ENCODE data around the gene COBL. TPM values are rescaled to one million over a fixed set of nuclear protein-coding genes. Genes with fewer than 3 reads are reported as not detected.

COBL gene
- total RNA-seq, 1 donor: not detected

GRCh38 chr7:51230723-51231122, 85.9 kb downstream of the COBL start:
- DNase-seq (ENCODE audit: low read depth): no peak
- no peak overlapping the region for H3K4me3 ChIP-seq (ENCODE audit: low read depth, low read length)
- no peak for TF ChIP-seq CTCF (IDR thresholded peaks at IDR 0.05; ENCODE audit: insufficient read depth, low read length)

- no peak overlapping the region for H3K4me3 ChIP-seq (ENCODE audit: low read depth, low read length)
- no peak for DNase-seq (ENCODE audit: low read depth)
- no peak for TF ChIP-seq CTCF (IDR thresholded peaks at IDR 0.05; ENCODE audit: insufficient read depth, low read length)
These were observed 86.3 kb downstream of the COBL start for GRCh38 chr7:51230324-51230625.

- no peak for TF ChIP-seq CTCF (IDR thresholded peaks at IDR 0.05; ENCODE audit: insufficient read depth, low read length)
- no peak for DNase-seq (ENCODE audit: low read depth)
- H3K4me3 ChIP-seq (ENCODE audit: low read depth, low read length): no peak overlapping the region
These were observed 86.8 kb downstream of the COBL start for GRCh38 chr7:51229620-51230323.

GRCh38 chr7:51229106-51229537, 87.5 kb downstream of the COBL start:
- no peak for DNase-seq (ENCODE audit: low read depth)
- no peak for TF ChIP-seq CTCF (IDR thresholded peaks at IDR 0.05; ENCODE audit: insufficient read depth, low read length)
- H3K4me3 ChIP-seq (ENCODE audit: low read depth, low read length): no peak overlapping the region

GRCh38 chr7:51228386-51228958, 88.1 kb downstream of the COBL start:
- DNase-seq (ENCODE audit: low read depth): no peak
- no peak for TF ChIP-seq CTCF (IDR thresholded peaks at IDR 0.05; ENCODE audit: insufficient read depth, low read length)

GRCh38 chr7:51227861-51228260, 88.7 kb downstream of the COBL start:
- no peak for TF ChIP-seq CTCF (IDR thresholded peaks at IDR 0.05; ENCODE audit: insufficient read depth, low read length)
- DNase-seq (ENCODE audit: low read depth): no peak
- H3K4me3 ChIP-seq (ENCODE audit: low read depth, low read length): no peak overlapping the region

More at GRCh38 chr7:51228386-51228958, 88.1 kb downstream of the COBL start:
- no peak overlapping the region for H3K4me3 ChIP-seq (ENCODE audit: low read depth, low read length)
